K562 (cell line): Measurements from ENCODE around the gene CHRND. TPM values are rescaled to one million over a fixed set of nuclear protein-coding genes. Genes with fewer than 3 reads are reported as not detected.
A peak's percentile ranks its signal among the peaks of the same experiment; 100 is the strongest.

ENCODE experiments used
- ATAC-seq: fragments of 200-7000 bp; cut with Tn5 transposase; 3 replicates; pipeline ENCODE4 v1.9.1; 2020; ENCODE audit warnings: moderate library complexity
- BruUV-seq: library from RNA; stranded (reverse); fragments of 400-500 nt; replicated peaks from 2 replicates; lab custom pipeline; 2021; lab: Mats Ljungman, UMichigan
- CTCF ChIA-PET: fragments of 300-600 bp; formaldehyde crosslinking; extraction: SDS; loops from one replicate; lab custom pipeline; 2021; ENCODE audit warnings: low intra/inter-chr PET ratio; lab: Yijun Ruan, JAX
- POLR2A ChIA-PET: fragments of 300-600, 350-650 bp; sonication (Branson Sonifier 250); formaldehyde crosslinking; extraction: SDS; loops from one replicate; lab custom pipeline; 2021; ENCODE audit warnings: antibody characterized with exemption, inconsistent platforms; lab: Yijun Ruan, JAX
- DNase-seq, 4 experiments: peaks; one replicate each; pipeline versions ENCODE4 v3.0.0 to v3.0.0-alpha.2; 2011 to 2018; ENCODE audit warnings: low spot score in 3 of 4, mixed read lengths in 3 of 4; ENCODE audit errors: extremely low read depth in 1 of 4
- FAIRE-seq: peaks from 2 replicates; lab custom pipeline; 2011; peaks lifted over from hg19 to GRCh38; lab: Jason Lieb, UNC
- H2AFZ ChIP-seq: 2 replicates; pipeline ENCODE4 v1.6.0; 2011; ENCODE audit warnings: low read depth, low read length, control low read depth, inconsistent platforms
- H3K27ac ChIP-seq: fragments of 200-600 bp; 3 replicates; pipeline ENCODE4 v1.8.0; 2011; ENCODE audit warnings: low read depth, mild to moderate bottlenecking, control low read depth, inconsistent platforms, low read length, moderate library complexity, mixed read lengths; ENCODE audit errors: extremely low read depth
- H3K27me3 ChIP-seq, 2 experiments: fragments of 300-600 bp in 1 of 2; 2 replicates in 1 of 2; 3 replicates in 1 of 2; pipeline versions ENCODE4 v1.6.0 to v1.8.0; 2011; ENCODE audit warnings: inconsistent platforms in 2 of 2, low read length in 2 of 2, mild to moderate bottlenecking in 1 of 2, mixed read lengths in 1 of 2, moderate library complexity in 1 of 2; ENCODE audit not compliant: control insufficient read depth in 2 of 2, insufficient read depth in 2 of 2
- H3K36me3 ChIP-seq: fragments of 300-600 bp; 3 replicates; pipeline ENCODE4 v1.8.0; 2011; ENCODE audit warnings: mild to moderate bottlenecking, low read length, inconsistent platforms; ENCODE audit not compliant: control insufficient read depth, insufficient read depth
- H3K4me1 ChIP-seq, 2 experiments: fragments of 200-600 bp in 1 of 2; replicated peaks in 1 of 2; 2 replicates in 1 of 2; 3 replicates in 1 of 2; pipeline versions ENCODE4 v1.5.1 to v1.8.0; 2011; ENCODE audit warnings: inconsistent platforms in 2 of 2, low read length in 2 of 2, mild to moderate bottlenecking in 1 of 2, mixed read lengths in 1 of 2, moderate library complexity in 1 of 2; ENCODE audit not compliant: control insufficient read depth in 2 of 2, insufficient read depth in 2 of 2
- H3K4me2 ChIP-seq: 2 replicates; pipeline ENCODE4 v1.6.1; 2011; ENCODE audit warnings: low read length, control low read depth, inconsistent platforms, mixed read lengths; ENCODE audit not compliant: insufficient read depth
- H3K4me3 ChIP-seq: fragments of 200-600 bp; sonication (generic), shearing (Covaris generic); 2 replicates; pipeline ENCODE4 v1.5.1; 2016; ENCODE audit warnings: control low read depth, inconsistent platforms
- H3K79me2 ChIP-seq: fragments of 200-600 bp; 3 replicates; pipeline ENCODE4 v1.8.0; 2011; ENCODE audit warnings: low read length, inconsistent platforms; ENCODE audit not compliant: control insufficient read depth, insufficient read depth
- H3K9ac ChIP-seq, 2 experiments: 2 replicates each; pipeline versions ENCODE4 v1.6.0 to v1.6.1; 2011; ENCODE audit warnings: low read depth in 2 of 2, low read length in 2 of 2, control low read depth in 1 of 2, inconsistent platforms in 1 of 2, mild to moderate bottlenecking in 1 of 2, mixed read lengths in 1 of 2; ENCODE audit not compliant: insufficient read depth in 1 of 2
- H3K9me1 ChIP-seq: one replicate; pipeline ENCODE4 v1.6.0; 2011; ENCODE audit warnings: inconsistent platforms, mild to moderate bottlenecking, low read length, moderate library complexity; ENCODE audit not compliant: control insufficient read depth, insufficient read depth
- H3K9me3 ChIP-seq: replicated peaks from 2 replicates; pipeline ENCODE4 v1.5.1; 2011; ENCODE audit warnings: low read depth, low read length, inconsistent platforms; ENCODE audit not compliant: control insufficient read depth, insufficient read depth
- H4K20me1 ChIP-seq: replicated peaks from 2 replicates; pipeline ENCODE4 v1.6.1; 2011; ENCODE audit warnings: low read length, inconsistent platforms, mixed read lengths; ENCODE audit not compliant: control insufficient read depth, insufficient read depth
- HNRNPL ChIP-seq: fragments of 200-400 bp; formaldehyde crosslinking; IDR thresholded peaks from 2 replicates; pipeline ENCODE4 v1.6.1; 2017; ENCODE audit warnings: low read depth, mild to moderate bottlenecking, low read length
- NCOA4 ChIP-seq: fragments of 450-650 bp; IDR thresholded peaks from 2 replicates; pipeline ENCODE4 v1.6.1; 2018; ENCODE audit warnings: mild to moderate bottlenecking; ENCODE audit not compliant: partially characterized antibody
- PCBP2 ChIP-seq: fragments of 200-400 bp; formaldehyde crosslinking; IDR thresholded peaks from 2 replicates; pipeline ENCODE4 v1.6.1; 2018; ENCODE audit warnings: low read length, low read depth, mild to moderate bottlenecking, moderate library complexity; ENCODE audit not compliant: poor library complexity, severe bottlenecking
- PHB ChIP-seq: fragments of 250-450 bp; sonication (Bioruptor Pico); IDR thresholded peaks from 2 replicates; pipeline ENCODE4 v1.5.0; 2021
- PHTF2 ChIP-seq: fragments of 250-450 bp; sonication (Bioruptor Pico); IDR thresholded peaks from 2 replicates; pipeline ENCODE4 v1.5.0; 2021; ENCODE audit warnings: mild to moderate bottlenecking
- RBM25 ChIP-seq: fragments of 200-400 bp; formaldehyde crosslinking; IDR thresholded peaks from 2 replicates; pipeline ENCODE4 v1.6.1; 2018; ENCODE audit warnings: low read length, low read depth, moderate library complexity; ENCODE audit not compliant: severe bottlenecking
- RNF2 ChIP-seq: sonication (generic); IDR thresholded peaks from 2 replicates; pipeline ENCODE4 v1.6.1; 2016
- TRIM28 ChIP-seq: fragments of 450-650 bp; IDR thresholded peaks from 2 replicates; pipeline ENCODE4 v1.6.1; 2017
- ZNF175 ChIP-seq: fragments of 200-800 bp; sonication (Bioruptor generic); IDR thresholded peaks from 2 replicates; pipeline ENCODE4 v1.6.1; 2016; ENCODE audit warnings: low read depth, mild to moderate bottlenecking, missing genetic modification characterization, missing compliant biosample characterization
- ZNF57 ChIP-seq: fragments of 450-650 bp; formaldehyde crosslinking; IDR thresholded peaks from 2 replicates; pipeline ENCODE4 v1.4.0; 2020; ENCODE audit warnings: mild to moderate bottlenecking, moderate library complexity
- WGBS: fragments of 100-300 bp; shearing (Covaris generic); methylation state at CpG from one replicate; pipeline ENCODE4 v1.1.6; 2016; ENCODE audit warnings: low coverage, mixed read lengths; ENCODE audit not compliant: insufficient coverage; ENCODE audit errors: missing lambda C conversion rate; 5-methylcytosine and 5-hydroxymethylcytosine counted together
- in situ Hi-C: fragments of 300-500 bp; cut with MboI; formaldehyde crosslinking; loops from 4 replicates; pipeline ENCODE4 v1.15.0; 2018; ENCODE audit warnings: inconsistent platforms, mixed read lengths
- intact Hi-C: fragments of 100-400 bp; cut with micrococcal nuclease; formaldehyde crosslinking; loops from 2 replicates; pipeline ENCODE4 v1.14.2; 2022
- polyA plus RNA-seq, 8 experiments: library from polyadenylated mRNA; depleted of rRNA in 4 of 8; stranded (reverse) in 5 of 8; unstranded in 3 of 8; fragments of >200 nt; fragmentation: Nextera tagmentation in 2 of 8; fragmentation: Illumina TruSeq in 1 of 8; extraction: Ambion mirVana in 2 of 8; extraction: Trizol in 1 of 8; gene quantifications; 2 replicates each; pipeline versions ENCODE4 v1.2.1 to v1.2.3, GENCODE V29; 2011 to 2014; ENCODE audit warnings: inconsistent platforms in 1 of 8, missing spikeins in 1 of 8
- total RNA-seq, 7 experiments: library from RNA; depleted of rRNA in 6 of 7; stranded (reverse); fragments of >200 nt in 6 of 7; fragmentation: Illumina TruSeq in 2 of 7; extraction: Trizol in 2 of 7; gene quantifications; 2 replicates each; pipeline versions ENCODE4 v1.2.1 to v1.2.3, GENCODE V29; 2011 to 2021; ENCODE audit warnings: low replicate concordance in 1 of 7
- TF ChIP-seq, protein P1 (sequence below): fragments of 450-650 bp; IDR thresholded peaks from 2 replicates; pipeline ENCODE4 v1.6.1; 2016; ENCODE audit warnings: low read depth, mild to moderate bottlenecking, moderate library complexity

The CHRND gene
- total and polyA plus RNA-seq, 9 of the 15 experiments (the other 6 are each of a cell fraction or from before 2014, with no cell fraction given) = not detected

DNA sequence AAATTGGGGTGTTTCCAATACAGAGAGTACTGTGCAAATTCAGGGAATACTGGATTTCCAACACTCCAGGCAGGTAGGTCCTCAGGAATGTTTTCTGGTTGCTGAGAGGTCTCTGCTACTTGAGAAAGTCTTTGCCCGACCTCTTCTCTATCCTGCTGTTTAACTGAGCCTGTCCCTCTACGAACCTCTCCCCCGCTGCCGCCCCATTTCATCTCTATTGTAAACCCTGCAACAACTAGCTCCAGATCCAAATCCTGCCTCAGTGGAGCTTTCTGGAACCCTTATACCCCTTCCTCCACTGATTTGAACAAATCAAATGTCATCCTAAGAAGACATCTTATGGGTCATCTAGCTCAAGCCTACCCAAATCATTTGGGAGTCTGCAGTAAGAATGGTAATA lies 25.8 kb downstream of the CHRND start:
- no peak for FAIRE-seq
- no TSS peak for BruUV-seq
- Histone ChIP-seq H3K4me1 (peaks cover 4 to 6% of the 10 kb centered on the region in 2 experiments; a peak in 2 of 5 replicates), H3K9me1 (no peaks in the 10 kb centered on the region), H3K9ac (peak overlapping the region in 1 of 2 experiments; percentile 86; a peak in 2 of 4 replicates), H2AFZ (0 out of 2 replicates have a peak overlapping the region, but pooled peaks have one; percentile 79), H3K4me2 (peak overlapping the region; percentile 96), H3K9me3 (no peaks in the 10 kb centered on the region; the same call in 1 of the 2 replicates), H4K20me1 (no peaks in the 10 kb centered on the region), H3K27me3 (no peaks in the 10 kb centered on the region), H3K36me3 (peaks cover 39% of the 10 kb centered on the region; the same call in 2 of the 3 replicates), H3K4me3 (peak overlapping the region; percentile 59), H3K27ac (no peak overlapping the region; the same call in 2 of the 3 replicates), H3K79me2 (peaks cover 72% of the 10 kb centered on the region)
- CTCF ChIA-PET = no interaction called here
- DNase-seq = no peak
- in situ Hi-C loops (no loop called here), intact Hi-C loops (no loop called here)
- TF ChIP-seq PHTF2 (no peak), ZNF175 (CRISPR knock-in tag) (no peak), PHB (CRISPR knock-in tag) (no peak), TRIM28 (no peak), RBM25 (no peak), RNF2 (no peak), HNRNPL (no peak), ZNF57 (no peak), PCBP2 (no peak), NCOA4 (no peak)
- TF ChIP-seq, protein P1, sequence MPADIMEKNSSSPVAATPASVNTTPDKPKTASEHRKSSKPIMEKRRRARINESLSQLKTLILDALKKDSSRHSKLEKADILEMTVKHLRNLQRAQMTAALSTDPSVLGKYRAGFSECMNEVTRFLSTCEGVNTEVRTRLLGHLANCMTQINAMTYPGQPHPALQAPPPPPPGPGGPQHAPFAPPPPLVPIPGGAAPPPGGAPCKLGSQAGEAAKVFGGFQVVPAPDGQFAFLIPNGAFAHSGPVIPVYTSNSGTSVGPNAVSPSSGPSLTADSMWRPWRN = no peak
- POLR2A ChIA-PET = interaction anchor here (1.0 to 1.5 kb wide), 3 partner anchors 10 to 27 kb away, joined by 3 read pairs; no protein-coding TSS in a partner anchor
- 78% methylated on average over 4 of the region's 4 CpGs for WGBS
- ATAC-seq = no peak
